Measurements from ENCODE around the gene RFT1.

RFT1 gene

GRCh38 chr3:53149006-53149690, 18.9 kb upstream of the RFT1 start:
- no peak for DNase-seq

- DNase-seq, result no peak
Measured at GRCh38 chr3:53147903-53148400, 17.7 kb upstream of the RFT1 start.

GRCh38 chr3:53147151-53147902, 17.1 kb upstream of the RFT1 start:
- no peak for DNase-seq

GRCh38 chr3:53146319-53146891, 16.2 kb upstream of the RFT1 start:
- DNase-seq, result no peak

DNA sequence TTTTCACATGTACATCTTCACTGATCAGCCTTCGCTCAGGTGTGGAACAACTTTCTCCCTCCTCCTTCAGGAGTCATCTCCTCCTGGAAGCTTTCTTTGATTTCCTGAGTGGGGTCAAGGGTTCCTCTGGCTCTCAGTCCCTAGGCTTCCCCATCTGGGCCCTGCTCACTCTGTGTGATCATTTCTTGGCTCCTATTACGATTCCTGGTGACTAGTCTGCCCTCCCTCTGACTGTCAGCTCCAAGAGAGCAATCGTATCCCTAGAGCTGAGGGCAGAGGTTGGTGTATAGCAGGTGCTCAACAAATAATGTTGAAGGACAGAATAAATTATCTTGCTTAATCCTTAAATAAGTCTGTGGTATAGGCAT, 15.5 kb upstream of the RFT1 start:
- DNase-seq, result no peak

DNA sequence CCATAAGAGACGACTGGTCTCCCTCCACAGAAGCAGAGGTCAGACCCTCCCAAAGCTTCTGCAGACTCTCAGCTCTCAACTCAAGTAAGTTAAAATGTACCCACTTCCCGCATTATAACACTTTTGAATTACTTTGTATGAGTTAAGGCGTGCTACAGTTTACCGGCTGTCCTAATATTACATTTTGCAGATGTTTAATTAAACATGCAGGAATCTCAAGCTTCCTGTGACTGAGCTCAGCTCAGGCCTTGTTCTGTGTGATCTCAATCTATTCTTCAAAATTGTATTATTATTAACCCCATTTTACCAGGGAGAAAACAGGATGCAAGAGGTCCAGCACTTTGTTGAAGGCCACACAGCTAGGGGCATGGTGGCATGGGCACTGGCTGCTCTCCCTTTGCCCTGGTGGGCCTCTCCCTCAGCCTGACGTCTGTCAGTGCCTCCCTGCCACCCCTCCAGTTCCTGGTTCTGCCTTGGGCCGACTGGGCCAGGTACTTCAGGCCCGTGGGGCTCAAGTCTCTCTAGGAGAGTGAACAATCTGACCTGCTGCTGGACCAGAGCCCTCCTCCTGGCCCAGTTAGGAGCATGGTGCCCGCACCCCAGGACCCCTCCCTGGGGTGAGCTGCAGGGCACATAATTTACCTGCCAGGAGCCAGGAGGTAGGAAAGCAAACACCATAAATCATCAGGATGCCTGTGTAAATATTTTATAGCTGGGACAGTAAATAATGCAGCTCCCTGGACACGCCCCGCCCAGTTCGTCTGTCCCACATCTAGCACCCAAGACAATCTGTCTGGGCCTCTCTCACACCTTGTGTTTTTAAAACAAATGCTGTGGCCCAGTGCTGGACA, 14.9 kb upstream of the RFT1 start:
- DNase-seq, result no peak

GRCh38 chr3:53144446-53144845, 14.2 kb upstream of the RFT1 start:
- no peak for DNase-seq

- no peak for DNase-seq
Measured at GRCh38 chr3:53142986-53143385, 12.8 kb upstream of the RFT1 start.

GRCh38 chr3:53140847-53141845, 10.9 kb upstream of the RFT1 start:
- no peak for DNase-seq

DNA sequence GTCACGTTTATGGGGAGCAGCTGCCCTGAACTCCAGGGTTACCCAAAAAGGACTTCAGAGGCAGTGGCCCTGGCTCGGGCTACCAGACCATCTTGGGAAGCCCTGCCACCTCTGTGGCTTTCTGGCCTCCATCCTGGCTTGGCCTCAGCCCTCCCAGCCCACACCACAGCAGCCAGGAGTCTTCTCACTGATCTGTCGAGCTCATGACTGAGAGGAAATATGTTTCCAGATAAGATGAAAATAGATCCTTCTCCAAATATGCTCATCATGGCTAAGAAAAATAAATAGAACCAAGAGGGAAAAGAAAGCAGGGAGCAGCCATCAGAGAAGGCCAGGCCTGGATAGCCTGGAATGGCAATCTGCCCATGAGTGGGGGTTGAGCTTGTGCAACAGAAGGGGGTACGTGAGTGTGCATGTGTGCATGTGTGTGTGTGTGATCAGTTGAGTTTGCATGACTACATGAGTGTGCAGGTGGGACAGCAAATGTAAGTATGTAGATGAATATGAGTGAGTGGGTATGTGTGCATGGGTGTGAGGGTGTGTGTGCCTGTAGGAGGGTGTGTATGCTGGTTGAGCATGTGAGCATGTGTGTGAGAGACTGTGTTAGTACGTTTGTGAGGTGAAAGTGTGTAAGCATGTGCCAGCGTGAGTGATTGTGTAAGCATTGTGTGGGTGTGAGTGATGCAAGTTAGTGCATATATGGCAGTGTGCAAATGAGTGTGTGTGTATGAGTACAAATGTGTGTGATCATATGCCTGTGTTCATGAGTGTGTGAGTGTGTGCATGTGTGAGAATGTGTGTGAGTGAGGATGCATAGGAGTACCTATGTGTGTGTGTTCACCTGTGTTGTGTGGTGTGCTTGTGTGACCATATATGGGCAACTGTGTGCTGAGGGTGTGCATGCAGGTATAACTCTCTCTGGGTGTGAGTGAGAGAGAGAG, 9.9 kb upstream of the RFT1 start:
- DNase-seq, result no peak

DNA sequence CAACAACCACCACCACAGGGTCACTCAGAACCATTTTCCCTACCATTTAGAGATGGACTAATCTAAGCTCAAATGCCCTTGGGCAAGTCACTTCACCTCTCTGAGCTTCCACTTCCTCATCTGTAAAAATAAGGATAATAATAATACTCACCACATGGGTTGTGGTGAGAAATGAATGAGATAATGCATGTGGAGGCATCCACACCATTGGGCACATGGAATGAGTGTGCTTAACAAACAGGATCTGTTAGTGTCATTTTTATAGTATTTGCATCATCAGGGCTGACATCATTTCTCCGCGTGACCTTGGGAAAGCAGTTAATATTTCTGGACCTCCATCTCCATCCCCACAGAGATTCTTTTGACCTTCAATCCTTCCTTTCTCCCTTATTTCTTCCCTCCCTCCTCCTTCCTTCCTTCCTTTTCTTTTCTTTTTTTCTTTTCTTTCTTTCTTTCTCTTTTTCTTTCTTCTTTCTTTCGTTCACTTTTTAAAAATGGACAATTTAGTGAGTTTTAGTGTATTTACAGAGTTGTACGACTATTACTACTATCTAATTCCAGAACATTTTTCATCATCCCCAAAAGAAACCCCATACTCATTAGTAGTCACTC, 7.7 kb upstream of the RFT1 start:
- DNase-seq, result no peak

DNA sequence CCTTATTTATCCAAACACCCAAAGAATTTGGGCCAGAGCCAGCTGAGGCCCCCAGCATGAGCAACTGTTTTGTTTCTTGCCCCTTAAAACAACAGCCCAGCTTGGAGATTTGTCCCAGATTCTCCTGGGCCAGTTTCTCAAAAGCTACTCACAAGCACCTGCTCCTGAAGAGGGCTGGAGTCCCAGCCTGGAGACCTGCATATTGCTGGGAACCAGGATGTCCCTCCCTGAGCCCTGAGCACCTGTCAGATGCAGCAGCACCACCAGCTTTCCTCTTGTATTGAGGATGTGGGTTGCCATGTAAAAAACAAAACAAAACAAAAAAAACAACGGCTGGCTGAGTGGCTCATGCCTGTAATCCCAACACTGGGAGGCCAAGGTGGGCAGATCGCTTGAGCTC, 7.0 kb upstream of the RFT1 start:
- no peak for DNase-seq

DNA sequence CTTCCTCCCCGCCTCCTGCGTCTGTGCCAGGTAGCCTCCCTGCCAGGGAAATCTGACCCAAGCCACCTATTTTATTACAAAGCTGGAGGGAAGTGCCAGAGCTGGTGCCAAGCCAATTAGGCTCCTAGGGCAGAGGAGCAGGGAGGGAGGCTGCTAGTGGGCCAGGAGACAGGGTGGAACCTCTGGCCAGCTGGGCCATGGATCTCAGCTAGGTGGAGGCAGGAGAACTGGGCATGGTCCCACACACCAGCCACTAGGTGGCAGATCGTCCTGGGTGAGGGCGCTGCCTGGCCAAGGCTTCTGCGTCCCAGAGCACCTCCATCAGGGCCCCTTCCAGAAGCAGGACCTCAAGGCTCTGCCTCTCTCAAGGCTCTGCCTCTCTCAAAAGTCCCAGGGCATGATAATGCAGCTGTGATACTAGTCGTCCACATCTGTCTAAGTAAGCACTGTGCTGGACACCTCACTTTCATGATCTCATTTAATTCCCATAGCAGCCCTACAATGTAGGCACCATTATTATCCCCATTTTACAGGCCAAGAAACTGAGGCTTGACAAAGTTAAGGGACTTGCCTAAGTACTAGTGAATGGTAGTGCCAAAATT, 4.5 kb upstream of the RFT1 start:
- peak; percentile 42 for DNase-seq

GRCh38 chr3:53132347-53132746, 2.1 kb upstream of the RFT1 start:
- DNase-seq, result no peak

GRCh38 chr3:53131096-53131495, 861 bp upstream of the RFT1 start:
- no peak for DNase-seq

- DNase-seq, result no peak
Measured at GRCh38 chr3:53129344-53129743, 891 bp downstream of the RFT1 start.

DNA sequence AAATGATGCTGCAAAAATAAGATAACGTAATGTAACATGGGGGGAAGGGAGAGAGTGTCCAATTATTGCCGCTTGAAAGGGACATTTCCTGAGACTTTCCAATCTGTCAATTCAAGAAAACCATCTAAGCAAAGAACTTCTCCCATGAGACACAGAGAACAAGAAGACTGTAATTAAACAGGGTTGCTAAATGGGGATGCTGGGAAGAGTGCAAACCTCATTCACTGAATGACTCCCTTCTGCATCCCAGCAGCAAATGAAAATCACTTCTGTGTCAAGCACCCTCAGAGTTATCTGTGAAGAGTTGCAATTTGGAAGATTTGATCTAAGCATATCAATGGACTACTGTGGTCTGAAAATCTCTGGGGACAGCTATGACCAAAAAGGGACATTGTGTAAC, 3.6 kb downstream of the RFT1 start:
- DNase-seq, result no peak

DNA sequence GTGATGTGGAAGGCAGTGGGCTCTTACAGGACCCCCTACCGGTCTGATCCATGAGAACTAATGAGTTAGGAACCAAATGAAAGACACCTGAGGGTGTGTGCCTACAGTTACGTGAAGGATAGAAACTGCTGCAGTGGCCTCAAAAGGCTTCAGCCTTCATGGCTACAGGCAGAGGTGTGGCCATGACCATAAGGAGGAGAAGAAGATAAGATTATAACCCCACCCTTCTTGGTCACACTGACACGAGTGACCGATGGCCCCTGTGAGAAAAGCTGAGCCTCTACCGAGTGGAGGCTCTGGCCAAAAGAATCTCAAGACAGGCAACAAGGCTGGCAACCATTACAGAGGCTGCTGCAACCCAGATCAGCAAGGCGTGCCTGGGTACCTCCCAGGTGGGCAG, 6.3 kb downstream of the RFT1 start:
- no peak for DNase-seq

DNA sequence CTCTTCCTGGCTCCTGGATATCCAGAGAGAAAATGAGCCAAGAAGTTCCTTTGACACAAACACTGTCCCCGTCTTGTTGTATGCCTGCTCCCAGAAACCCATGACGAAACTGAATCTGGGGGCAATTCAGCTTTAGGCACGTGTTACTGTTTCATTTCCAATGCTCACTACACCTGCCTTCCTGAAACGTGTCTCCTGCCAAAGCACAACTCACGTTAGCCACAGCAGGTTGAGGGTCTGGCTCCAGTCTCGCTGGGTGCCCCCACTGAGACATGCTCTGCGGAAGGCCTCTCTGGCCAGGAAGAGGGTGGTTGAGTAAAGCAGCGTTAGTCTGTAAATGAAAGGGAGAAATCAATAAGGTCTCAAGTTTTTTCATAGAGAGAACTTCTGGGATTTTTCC, 6.7 kb downstream of the RFT1 start:
- DNase-seq, result no peak

GRCh38 chr3:53122933-53123305, 7.3 kb downstream of the RFT1 start:
- no peak for DNase-seq

Measured in activated effector memory CD4-positive, alpha-beta T cell treated with Interleukin-2 at 50 U/mL for 16 hours (primary cell).